ENCODE results near the gene GPATCH1. TPM values are rescaled to one million over a fixed set of nuclear protein-coding genes. Genes with fewer than 3 reads are reported as not detected.
A peak's percentile ranks its signal among the peaks of the same experiment; 100 is the strongest.

The GPATCH1 gene
- total and polyA plus RNA-seq, 4 donors = 2.5 to 5.2 (median 3.6) TPM

DNA sequence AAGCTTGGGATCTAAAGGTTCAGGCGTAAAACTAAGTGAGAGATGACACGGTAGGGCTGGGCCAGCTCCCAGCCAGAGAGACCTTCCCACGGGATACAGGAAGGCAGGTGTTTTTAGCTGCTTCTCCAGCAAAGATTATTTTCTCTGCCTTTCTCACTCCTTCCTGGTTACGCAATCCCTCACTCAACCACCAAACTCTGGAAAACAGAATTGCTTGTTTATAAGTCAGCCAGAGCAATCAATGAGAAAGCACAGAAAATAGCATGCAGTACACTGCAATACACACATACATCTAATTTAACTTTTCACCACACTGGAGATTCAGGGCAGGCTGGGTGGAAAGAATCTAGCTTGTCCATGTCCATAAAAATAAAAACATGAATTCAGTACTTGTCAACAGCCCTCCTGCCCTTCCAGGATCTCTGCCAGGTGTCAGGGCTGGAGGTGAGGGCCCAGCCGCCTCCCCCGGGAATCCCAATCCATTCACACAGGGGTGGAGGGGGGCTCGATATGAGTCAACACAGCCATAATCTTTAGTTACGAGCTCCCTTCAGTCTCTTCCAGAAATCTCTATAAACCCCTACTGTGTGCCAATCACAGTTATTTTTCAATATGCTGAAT lies 28.5 kb upstream of the GPATCH1 start:
- no peak for DNase-seq (ENCODE audit: low spot score)
- 27% methylated on average over 8 of the region's 8 CpGs for WGBS

More for the DNA sequence above, 28.5 kb upstream of the GPATCH1 start:
- Histone ChIP-seq H3K9me3 (ENCODE audit: control insufficient read depth in 4 of 4, low read length in 3 of 4) (no peaks in the 10 kb centered on the region), H3K27ac (ENCODE audit: low read depth in 1 of 2, low read length in 2 of 2) (peak overlapping the region; percentile 73 to 82), H3K9ac (ENCODE audit: low read depth in 1 of 2, low read length in 2 of 2) (no peak overlapping the region), H3K4me3 (ENCODE audit: low read depth in 1 of 3, low read length in 3 of 3) (no peak overlapping the region), H3K36me3 (ENCODE audit: control insufficient read depth in 4 of 4, insufficient read depth in 3 of 4, low read depth in 1 of 4, low read length in 3 of 4) (peaks cover 0 to under 1% (median 0%) of the 10 kb centered on the region in 4 donors), H3K27me3 (ENCODE audit: control insufficient read depth in 4 of 4, insufficient read depth in 4 of 4, low read length in 3 of 4) (no peaks in the 10 kb centered on the region), H3K4me1 (ENCODE audit: control insufficient read depth in 4 of 4, insufficient read depth in 4 of 4, low read length in 3 of 4) (peaks cover 11 to 38% (median 19%) of the 10 kb centered on the region in 4 donors)
- TF ChIP-seq EGR1 (IDR thresholded peaks at IDR 0.05; ENCODE audit: low read depth in 2 of 2) (no peak), FOXA2 (IDR thresholded peaks at IDR 0.05) (peak; percentile 47), TAF1 (conservative IDR thresholded peaks at IDR 0.05) (no peak), FOXA1 (IDR thresholded peaks at IDR 0.05) (peak; percentile 48), RXRA (IDR thresholded peaks at IDR 0.05) (peak; percentile 21 to 62), RAD21 (IDR thresholded peaks at IDR 0.05) (peak in 1 of 2 donors; percentile 35), JUND (IDR thresholded peaks at IDR 0.05) (no peak), HNF4A (conservative IDR thresholded peaks at IDR 0.05) (peak; percentile 16 to 49), HNF4G (IDR thresholded peaks at IDR 0.05) (no peak), YY1 (IDR thresholded peaks at IDR 0.05) (no peak), GABPA (IDR thresholded peaks at IDR 0.05 in 1 of 2, conservative IDR thresholded peaks at IDR 0.05 in 1 of 2) (peak in 1 of 2 donors; percentile 25), NR2F2 (IDR thresholded peaks at IDR 0.05) (no peak), SP1 (IDR thresholded peaks at IDR 0.05) (no peak)
- TF ChIP-seq, protein P1, sequence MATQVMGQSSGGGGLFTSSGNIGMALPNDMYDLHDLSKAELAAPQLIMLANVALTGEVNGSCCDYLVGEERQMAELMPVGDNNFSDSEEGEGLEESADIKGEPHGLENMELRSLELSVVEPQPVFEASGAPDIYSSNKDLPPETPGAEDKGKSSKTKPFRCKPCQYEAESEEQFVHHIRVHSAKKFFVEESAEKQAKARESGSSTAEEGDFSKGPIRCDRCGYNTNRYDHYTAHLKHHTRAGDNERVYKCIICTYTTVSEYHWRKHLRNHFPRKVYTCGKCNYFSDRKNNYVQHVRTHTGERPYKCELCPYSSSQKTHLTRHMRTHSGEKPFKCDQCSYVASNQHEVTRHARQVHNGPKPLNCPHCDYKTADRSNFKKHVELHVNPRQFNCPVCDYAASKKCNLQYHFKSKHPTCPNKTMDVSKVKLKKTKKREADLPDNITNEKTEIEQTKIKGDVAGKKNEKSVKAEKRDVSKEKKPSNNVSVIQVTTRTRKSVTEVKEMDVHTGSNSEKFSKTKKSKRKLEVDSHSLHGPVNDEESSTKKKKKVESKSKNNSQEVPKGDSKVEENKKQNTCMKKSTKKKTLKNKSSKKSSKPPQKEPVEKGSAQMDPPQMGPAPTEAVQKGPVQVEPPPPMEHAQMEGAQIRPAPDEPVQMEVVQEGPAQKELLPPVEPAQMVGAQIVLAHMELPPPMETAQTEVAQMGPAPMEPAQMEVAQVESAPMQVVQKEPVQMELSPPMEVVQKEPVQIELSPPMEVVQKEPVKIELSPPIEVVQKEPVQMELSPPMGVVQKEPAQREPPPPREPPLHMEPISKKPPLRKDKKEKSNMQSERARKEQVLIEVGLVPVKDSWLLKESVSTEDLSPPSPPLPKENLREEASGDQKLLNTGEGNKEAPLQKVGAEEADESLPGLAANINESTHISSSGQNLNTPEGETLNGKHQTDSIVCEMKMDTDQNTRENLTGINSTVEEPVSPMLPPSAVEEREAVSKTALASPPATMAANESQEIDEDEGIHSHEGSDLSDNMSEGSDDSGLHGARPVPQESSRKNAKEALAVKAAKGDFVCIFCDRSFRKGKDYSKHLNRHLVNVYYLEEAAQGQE (IDR thresholded peaks at IDR 0.05) = no peak
- TF ChIP-seq, protein P2, sequence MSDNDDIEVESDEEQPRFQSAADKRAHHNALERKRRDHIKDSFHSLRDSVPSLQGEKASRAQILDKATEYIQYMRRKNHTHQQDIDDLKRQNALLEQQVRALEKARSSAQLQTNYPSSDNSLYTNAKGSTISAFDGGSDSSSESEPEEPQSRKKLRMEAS (IDR thresholded peaks at IDR 0.05) = no peak
- TF ChIP-seq, protein P3, sequence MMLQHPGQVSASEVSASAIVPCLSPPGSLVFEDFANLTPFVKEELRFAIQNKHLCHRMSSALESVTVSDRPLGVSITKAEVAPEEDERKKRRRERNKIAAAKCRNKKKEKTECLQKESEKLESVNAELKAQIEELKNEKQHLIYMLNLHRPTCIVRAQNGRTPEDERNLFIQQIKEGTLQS (IDR thresholded peaks at IDR 0.05) = no peak
- TF ChIP-seq, protein P4, sequence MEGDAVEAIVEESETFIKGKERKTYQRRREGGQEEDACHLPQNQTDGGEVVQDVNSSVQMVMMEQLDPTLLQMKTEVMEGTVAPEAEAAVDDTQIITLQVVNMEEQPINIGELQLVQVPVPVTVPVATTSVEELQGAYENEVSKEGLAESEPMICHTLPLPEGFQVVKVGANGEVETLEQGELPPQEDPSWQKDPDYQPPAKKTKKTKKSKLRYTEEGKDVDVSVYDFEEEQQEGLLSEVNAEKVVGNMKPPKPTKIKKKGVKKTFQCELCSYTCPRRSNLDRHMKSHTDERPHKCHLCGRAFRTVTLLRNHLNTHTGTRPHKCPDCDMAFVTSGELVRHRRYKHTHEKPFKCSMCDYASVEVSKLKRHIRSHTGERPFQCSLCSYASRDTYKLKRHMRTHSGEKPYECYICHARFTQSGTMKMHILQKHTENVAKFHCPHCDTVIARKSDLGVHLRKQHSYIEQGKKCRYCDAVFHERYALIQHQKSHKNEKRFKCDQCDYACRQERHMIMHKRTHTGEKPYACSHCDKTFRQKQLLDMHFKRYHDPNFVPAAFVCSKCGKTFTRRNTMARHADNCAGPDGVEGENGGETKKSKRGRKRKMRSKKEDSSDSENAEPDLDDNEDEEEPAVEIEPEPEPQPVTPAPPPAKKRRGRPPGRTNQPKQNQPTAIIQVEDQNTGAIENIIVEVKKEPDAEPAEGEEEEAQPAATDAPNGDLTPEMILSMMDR (IDR thresholded peaks at IDR 0.05; ENCODE audit: low read depth, low read length, missing input control) = no peak
- TF ChIP-seq, protein P5, sequence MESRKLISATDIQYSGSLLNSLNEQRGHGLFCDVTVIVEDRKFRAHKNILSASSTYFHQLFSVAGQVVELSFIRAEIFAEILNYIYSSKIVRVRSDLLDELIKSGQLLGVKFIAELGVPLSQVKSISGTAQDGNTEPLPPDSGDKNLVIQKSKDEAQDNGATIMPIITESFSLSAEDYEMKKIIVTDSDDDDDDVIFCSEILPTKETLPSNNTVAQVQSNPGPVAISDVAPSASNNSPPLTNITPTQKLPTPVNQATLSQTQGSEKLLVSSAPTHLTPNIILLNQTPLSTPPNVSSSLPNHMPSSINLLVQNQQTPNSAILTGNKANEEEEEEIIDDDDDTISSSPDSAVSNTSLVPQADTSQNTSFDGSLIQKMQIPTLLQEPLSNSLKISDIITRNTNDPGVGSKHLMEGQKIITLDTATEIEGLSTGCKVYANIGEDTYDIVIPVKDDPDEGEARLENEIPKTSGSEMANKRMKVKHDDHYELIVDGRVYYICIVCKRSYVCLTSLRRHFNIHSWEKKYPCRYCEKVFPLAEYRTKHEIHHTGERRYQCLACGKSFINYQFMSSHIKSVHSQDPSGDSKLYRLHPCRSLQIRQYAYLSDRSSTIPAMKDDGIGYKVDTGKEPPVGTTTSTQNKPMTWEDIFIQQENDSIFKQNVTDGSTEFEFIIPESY (IDR thresholded peaks at IDR 0.05) = no peak
